Activated CD8-positive, alpha-beta T cell treated with anti-CD3 and anti-CD28 coated beads for 36 hours (primary cell): ENCODE data around the gene FNTB. TPM values are rescaled to one million over a fixed set of nuclear protein-coding genes. Genes with fewer than 3 reads are reported as not detected.

Experiments
- ATAC-seq: fragments of 200-7000 bp; cut with Tn5 transposase; one replicate; pipeline ENCODE4 v1.10.0; 2021; ENCODE audit warnings: mild to moderate bottlenecking, moderate library complexity
- CTCF ChIA-PET: fragments of 350-600 bp; sonication (Branson Sonifier 250); formaldehyde crosslinking; loops from one replicate; lab custom pipeline; 2021; ENCODE audit warnings: antibody characterized with exemption; lab: Charles Lee
- POLR2A ChIA-PET: fragments of 350-600 bp; sonication (Branson Sonifier 250); formaldehyde crosslinking; loops from one replicate; lab custom pipeline; 2021; ENCODE audit warnings: antibody characterized with exemption; lab: Charles Lee
- DNase-seq: peaks from one replicate; pipeline ENCODE4 v3.0.0-alpha.2; 2020
- H3K27ac Mint-ChIP-seq: one replicate; pipeline ENCODE4 v1.8.0; 2021; ENCODE audit warnings: mild to moderate bottlenecking, mixed read lengths
- H3K27me3 Mint-ChIP-seq: one replicate; pipeline ENCODE4 v1.8.0; 2021; ENCODE audit warnings: mixed read lengths
- H3K36me3 Mint-ChIP-seq: one replicate; pipeline ENCODE4 v1.8.0; 2021; ENCODE audit warnings: low read depth, mixed read lengths
- H3K4me1 Mint-ChIP-seq: one replicate; pipeline ENCODE4 v1.8.0; 2021; ENCODE audit warnings: low read depth, mixed read lengths
- H3K4me3 Mint-ChIP-seq: one replicate; pipeline ENCODE4 v1.8.0; 2021; ENCODE audit warnings: mild to moderate bottlenecking, moderate library complexity, mixed read lengths
- H3K9me3 Mint-ChIP-seq: one replicate; pipeline ENCODE4 v1.8.0; 2021; ENCODE audit warnings: mixed read lengths
- intact Hi-C: fragments of 100-400 bp; cut with micrococcal nuclease; formaldehyde crosslinking; loops from one replicate; pipeline ENCODE4 v1.10.0; 2022
- total RNA-seq, 2 experiments: library from RNA; stranded (reverse); gene quantifications; one replicate each; pipeline ENCODE4 v1.2.3, GENCODE V29; 2021
- TF ChIP-seq, protein P1 (sequence below): fragments of 200-600 bp; IDR thresholded peaks from one replicate; pipeline ENCODE4 v1.8.0; 2022; ENCODE audit warnings: antibody characterized with exemption, mild to moderate bottlenecking

Gene FNTB
- total RNA-seq, 2 experiments from 2014 or later, result 18.8 to 23.5 TPM

DNA sequence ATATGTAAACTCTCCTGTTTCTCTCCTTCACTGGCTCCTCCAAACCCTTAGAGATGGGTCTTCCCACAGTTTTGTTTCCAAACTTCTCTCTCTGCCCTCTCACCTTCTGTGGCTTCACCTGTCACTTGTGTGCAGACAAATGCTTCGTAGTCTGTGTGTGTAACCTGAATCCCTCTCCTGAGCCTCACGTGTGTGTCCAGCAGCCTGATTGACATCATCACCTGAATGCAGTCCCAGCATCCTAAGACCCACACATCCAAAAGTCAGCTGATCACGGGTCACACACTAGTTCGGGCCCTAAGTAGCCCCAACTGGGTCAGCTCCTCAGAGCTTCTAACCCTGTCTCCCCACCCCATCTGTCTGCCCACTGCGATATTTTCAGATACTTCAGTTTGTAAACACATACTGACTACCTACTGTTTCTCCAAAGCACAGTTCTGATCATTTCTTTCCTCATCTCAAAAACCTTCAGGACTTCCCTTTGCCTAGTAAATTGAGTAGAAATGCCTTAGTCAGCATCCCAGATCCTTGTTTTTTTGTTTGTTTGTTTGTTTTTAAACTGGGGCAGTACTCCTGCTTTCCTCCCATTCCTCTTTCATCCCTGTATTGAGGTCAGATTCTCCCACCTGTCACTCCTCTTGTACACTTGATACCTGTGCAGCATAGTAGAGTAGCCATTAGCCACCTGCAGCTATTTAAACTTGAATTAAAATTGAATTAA is 23.7 kb downstream of the FNTB start:
- no peaks in the 10 kb centered on the region for H3K27me3 Mint-ChIP-seq

DNA sequence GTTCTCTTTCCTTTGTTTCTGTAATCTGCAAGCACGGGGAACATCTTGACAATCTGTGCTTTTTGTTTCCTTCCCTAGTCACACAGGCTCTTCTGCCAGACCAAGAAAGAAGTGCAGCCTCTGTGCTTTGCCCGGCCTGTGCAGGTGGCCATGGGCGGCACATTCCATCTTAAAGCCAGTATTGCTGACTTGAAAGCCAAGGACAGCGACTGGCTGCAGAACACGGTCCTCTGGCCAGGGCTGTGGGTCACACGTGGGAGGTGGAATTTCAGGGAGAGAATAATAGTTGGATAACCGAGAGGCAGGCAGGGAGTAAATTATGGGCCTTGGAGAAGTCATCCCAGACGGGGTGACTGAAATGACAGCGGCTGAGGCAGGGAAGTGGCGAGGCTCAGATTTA is 24.8 kb downstream of the FNTB start:
- DNase-seq (no peak), ATAC-seq (no peak)
- POLR2A ChIA-PET, result no interaction called here
- no peaks in the 10 kb centered on the region for H3K4me1 Mint-ChIP-seq
- no peaks in the 10 kb centered on the region for H3K27me3 Mint-ChIP-seq
- CTCF ChIA-PET, result no interaction called here
- H3K36me3 Mint-ChIP-seq, result peaks cover 20% of the 10 kb centered on the region
- no peaks in the 10 kb centered on the region for H3K9me3 Mint-ChIP-seq
- H3K4me3 Mint-ChIP-seq, result no peak overlapping the region
- TF ChIP-seq, protein P1, sequence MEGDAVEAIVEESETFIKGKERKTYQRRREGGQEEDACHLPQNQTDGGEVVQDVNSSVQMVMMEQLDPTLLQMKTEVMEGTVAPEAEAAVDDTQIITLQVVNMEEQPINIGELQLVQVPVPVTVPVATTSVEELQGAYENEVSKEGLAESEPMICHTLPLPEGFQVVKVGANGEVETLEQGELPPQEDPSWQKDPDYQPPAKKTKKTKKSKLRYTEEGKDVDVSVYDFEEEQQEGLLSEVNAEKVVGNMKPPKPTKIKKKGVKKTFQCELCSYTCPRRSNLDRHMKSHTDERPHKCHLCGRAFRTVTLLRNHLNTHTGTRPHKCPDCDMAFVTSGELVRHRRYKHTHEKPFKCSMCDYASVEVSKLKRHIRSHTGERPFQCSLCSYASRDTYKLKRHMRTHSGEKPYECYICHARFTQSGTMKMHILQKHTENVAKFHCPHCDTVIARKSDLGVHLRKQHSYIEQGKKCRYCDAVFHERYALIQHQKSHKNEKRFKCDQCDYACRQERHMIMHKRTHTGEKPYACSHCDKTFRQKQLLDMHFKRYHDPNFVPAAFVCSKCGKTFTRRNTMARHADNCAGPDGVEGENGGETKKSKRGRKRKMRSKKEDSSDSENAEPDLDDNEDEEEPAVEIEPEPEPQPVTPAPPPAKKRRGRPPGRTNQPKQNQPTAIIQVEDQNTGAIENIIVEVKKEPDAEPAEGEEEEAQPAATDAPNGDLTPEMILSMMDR, result no peak
- H3K27ac Mint-ChIP-seq, result no peak overlapping the region
- intact Hi-C loops, result no loop called here

More for the DNA sequence above, 23.7 kb downstream of the FNTB start:
- TF ChIP-seq, protein P1, result no peak
- Mint-ChIP-seq H3K9me3 (no peaks in the 10 kb centered on the region), H3K27ac (no peak overlapping the region), H3K36me3 (peaks cover 25% of the 10 kb centered on the region), H3K4me3 (no peak overlapping the region), H3K4me1 (peaks cover 2% of the 10 kb centered on the region)
- no peak for DNase-seq
- intact Hi-C loops, result no loop called here
- ChIA-PET POLR2A (no interaction called here), CTCF (no interaction called here)
- ATAC-seq, result no peak

DNA sequence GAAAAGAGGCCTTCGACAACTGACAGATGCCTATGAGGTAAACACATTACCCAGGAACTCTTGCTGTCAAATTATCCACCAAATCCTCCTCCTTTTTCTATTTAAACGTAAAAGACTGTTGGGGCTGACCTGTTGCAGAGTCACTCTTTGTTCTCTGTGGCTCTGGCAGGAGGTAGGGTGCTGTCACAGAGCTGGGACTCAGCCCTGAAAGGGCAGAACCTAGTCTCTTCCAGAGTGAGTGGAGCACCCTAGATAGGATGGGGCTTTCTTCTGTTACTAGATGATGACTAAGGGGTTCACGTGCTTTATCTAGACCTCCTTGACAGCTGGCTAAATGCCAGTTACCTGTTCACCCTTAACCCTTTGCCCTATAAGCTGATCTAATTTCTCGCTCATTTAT is 25.7 kb downstream of the FNTB start:
- intact Hi-C loops, result no loop called here
- TF ChIP-seq, protein P1, result no peak
- H3K27ac Mint-ChIP-seq, result no peak overlapping the region
- H3K4me3 Mint-ChIP-seq, result no peak overlapping the region
- no peaks in the 10 kb centered on the region for H3K9me3 Mint-ChIP-seq
- ATAC-seq (no peak), DNase-seq (no peak)
- peaks cover 19% of the 10 kb centered on the region for H3K36me3 Mint-ChIP-seq
- H3K27me3 Mint-ChIP-seq, result no peaks in the 10 kb centered on the region
- no peaks in the 10 kb centered on the region for H3K4me1 Mint-ChIP-seq
- POLR2A ChIA-PET, result no interaction called here
- CTCF ChIA-PET, result interaction anchor here (1.3 kb wide), 1 partner anchor 11 kb away, joined by 3 read pairs; no protein-coding TSS in a partner anchor

DNA sequence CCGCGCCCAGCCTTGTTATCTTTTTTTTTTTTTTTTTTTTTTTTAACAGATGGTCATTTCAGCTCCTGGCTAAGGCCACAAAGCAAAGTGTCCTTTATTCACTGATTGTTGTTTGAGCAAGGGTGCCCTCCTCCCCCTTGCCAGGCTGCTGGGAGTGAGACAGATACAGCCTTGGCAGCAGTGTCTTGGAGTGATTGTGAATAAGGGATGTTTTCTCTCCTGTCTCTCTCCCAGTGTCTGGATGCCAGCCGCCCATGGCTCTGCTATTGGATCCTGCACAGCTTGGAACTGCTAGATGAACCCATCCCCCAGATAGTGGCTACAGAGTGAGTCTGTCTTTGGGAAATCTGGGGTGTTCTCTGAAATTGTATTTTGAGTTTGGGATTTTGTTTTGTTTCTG is 28.7 kb downstream of the FNTB start:
- Mint-ChIP-seq H3K4me3 (no peak overlapping the region), H3K9me3 (no peaks in the 10 kb centered on the region), H3K36me3 (peaks cover 18% of the 10 kb centered on the region), H3K4me1 (no peaks in the 10 kb centered on the region), H3K27ac (no peak overlapping the region), H3K27me3 (no peaks in the 10 kb centered on the region)
- TF ChIP-seq, protein P1, result no peak
- no peak for ATAC-seq
- POLR2A ChIA-PET, result interaction anchor here (0.6 to 0.8 kb wide), 2 partner anchors 73 to 79 kb away, joined by 3 read pairs; no protein-coding TSS in a partner anchor
- CTCF ChIA-PET, result interaction anchor here (1.0 to 1.4 kb wide), 3 partner anchors 20 to 62 kb away, joined by 3 read pairs; no protein-coding TSS in a partner anchor
- intact Hi-C loops, result no loop called here
- DNase-seq, result no peak

DNA sequence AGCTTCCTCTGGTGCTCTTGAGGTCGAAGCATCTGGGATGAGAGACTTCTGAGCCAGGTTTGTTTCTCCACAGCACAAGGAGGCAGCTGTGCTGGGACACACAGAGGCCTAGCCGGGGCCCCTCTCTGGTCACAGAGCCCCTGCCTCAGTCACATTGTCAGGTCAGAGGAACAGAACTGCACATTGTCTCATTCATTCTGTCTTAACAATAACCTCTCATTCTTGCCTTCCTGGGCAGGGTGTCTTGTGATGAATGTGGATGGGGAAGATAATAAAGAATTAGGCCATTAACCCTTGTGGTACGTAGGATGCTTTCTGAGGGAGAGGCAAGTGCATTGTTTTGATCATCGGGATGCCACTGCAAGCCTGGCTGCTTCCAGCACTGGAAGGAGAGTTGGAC is 29.8 kb downstream of the FNTB start:
- Mint-ChIP-seq H3K36me3 (peaks cover 15% of the 10 kb centered on the region), H3K9me3 (no peaks in the 10 kb centered on the region), H3K27ac (no peak overlapping the region), H3K4me3 (no peak overlapping the region), H3K27me3 (no peaks in the 10 kb centered on the region), H3K4me1 (no peaks in the 10 kb centered on the region)
- POLR2A ChIA-PET, result no interaction called here
- CTCF ChIA-PET, result interaction anchor here (1.0 to 1.4 kb wide), 2 partner anchors 29 to 63 kb away, joined by 3 read pairs; no protein-coding TSS in a partner anchor
- no peak for DNase-seq
- intact Hi-C loops, result no loop called here
- ATAC-seq, result no peak
- TF ChIP-seq, protein P1, result no peak
